Smooth muscle cell (in vitro differentiated cells): ENCODE results near the gene HS3ST3B1. TPM values are rescaled to one million over a fixed set of nuclear protein-coding genes. Genes with fewer than 3 reads are reported as not detected.

ENCODE experiments used
- DNase-seq: peaks from one replicate; lab custom pipeline; 2025; ENCODE audit not compliant: unreplicated experiment; lab: John Stamatoyannopoulos, UW
- H2AFZ ChIP-seq: fragments of 200-600 bp; sonication (generic); 2 replicates; pipeline ENCODE4 v1.6.0; 2016; ENCODE audit warnings: antibody characterized with exemption, low read depth, mild to moderate bottlenecking
- H3F3A ChIP-seq: fragments of 200-600 bp; sonication (generic); 2 replicates; pipeline ENCODE4 v1.6.0; 2017; ENCODE audit warnings: antibody characterized with exemption, low read depth
- H3K27ac ChIP-seq: fragments of 200-600 bp; sonication (generic); 2 replicates; pipeline ENCODE4 v1.5.1; 2016; ENCODE audit warnings: low read depth, mild to moderate bottlenecking
- H3K27me3 ChIP-seq: fragments of 200-600 bp; sonication (generic); 2 replicates; pipeline ENCODE4 v1.6.1; 2016; ENCODE audit warnings: low read depth, mild to moderate bottlenecking
- H3K36me3 ChIP-seq: fragments of 200-600 bp; sonication (generic); 2 replicates; pipeline ENCODE4 v1.5.1; 2016; ENCODE audit warnings: low read depth
- H3K4me1 ChIP-seq: fragments of 200-600 bp; sonication (generic); 2 replicates; pipeline ENCODE4 v1.5.1; 2016; ENCODE audit warnings: low read depth
- H3K4me2 ChIP-seq: fragments of 200-600 bp; sonication (generic); 2 replicates; pipeline ENCODE4 v1.6.0; 2016; ENCODE audit warnings: mild to moderate bottlenecking
- H3K4me3 ChIP-seq: fragments of 200-600 bp; sonication (generic); 2 replicates; pipeline ENCODE4 v1.5.1; 2016; ENCODE audit warnings: mild to moderate bottlenecking
- H3K79me2 ChIP-seq: fragments of 200-600 bp; sonication (generic); 2 replicates; pipeline ENCODE4 v1.6.0; 2016; ENCODE audit warnings: low read depth, mild to moderate bottlenecking
- H3K9ac ChIP-seq: fragments of 200-600 bp; sonication (generic); 2 replicates; pipeline ENCODE4 v1.6.0; 2016; ENCODE audit warnings: low read depth
- H3K9me3 ChIP-seq: fragments of 200-600 bp; sonication (generic); replicated peaks from 2 replicates; pipeline ENCODE4 v1.5.1; 2016; ENCODE audit warnings: low read depth
- H4K20me1 ChIP-seq: fragments of 200-600 bp; sonication (generic); 2 replicates; pipeline ENCODE4 v1.6.0; 2016; ENCODE audit warnings: low read depth
- WGBS: methylation state at CpG from one replicate; pipeline ENCODE4 v1.1.7; 2016; ENCODE audit warnings: low lambda C conversion rate; 5-methylcytosine and 5-hydroxymethylcytosine counted together
- polyA plus RNA-seq: library from polyadenylated mRNA; unstranded; fragments of >200 nt; fragmentation: Nextera tagmentation; extraction: Ambion mirVana; gene quantifications from 2 replicates; pipeline ENCODE4 v1.2.1, GENCODE V29; 2016
- total RNA-seq: library from RNA; depleted of rRNA; stranded (reverse); fragments of >200 nt; gene quantifications from 2 replicates; pipeline ENCODE4 v1.2.3, GENCODE V29; 2014
- TF ChIP-seq, protein P1 (sequence below): fragments of 200-600 bp; sonication (generic); IDR thresholded peaks from 2 replicates; pipeline ENCODE4 v1.5.1; 2017; ENCODE audit warnings: borderline replicate concordance, mild to moderate bottlenecking, antibody characterized with exemption; ENCODE audit not compliant: insufficient read depth, poor library complexity, severe bottlenecking

HS3ST3B1 gene
- total and polyA plus RNA-seq, 2 experiments from 2014 or later = 11.3 to 17.3 TPM

DNA sequence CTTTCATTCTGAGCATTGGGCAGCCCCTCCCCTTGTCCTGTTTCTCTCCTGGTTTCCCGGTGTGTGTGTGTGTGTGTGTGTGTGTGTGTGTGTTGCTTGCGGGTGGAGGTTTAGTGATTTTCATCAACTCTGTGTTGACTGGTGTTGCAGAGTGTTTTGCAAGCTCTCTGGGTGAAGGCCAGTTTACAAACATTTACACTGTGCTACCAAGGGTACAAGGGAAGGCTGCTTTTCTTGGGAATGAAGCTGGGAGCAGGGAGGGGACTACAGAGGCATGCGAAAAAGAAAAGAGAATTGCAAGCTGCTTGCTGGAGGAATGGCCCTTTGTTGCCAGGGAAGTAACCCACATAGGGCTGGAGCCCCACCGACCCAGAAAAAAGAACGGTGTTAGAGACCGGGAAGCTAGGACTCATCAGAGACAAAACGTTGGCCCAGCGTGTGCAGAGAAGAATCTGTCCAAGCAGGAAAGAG, 29.6 kb downstream of the HS3ST3B1 start:
- Histone ChIP-seq H3F3A (peaks cover 5% of the 10 kb centered on the region), H4K20me1 (peaks cover 94% of the 10 kb centered on the region), H2AFZ (no peak overlapping the region), H3K4me2 (no peak overlapping the region), H3K9me3 (no peaks in the 10 kb centered on the region), H3K4me1 (peaks cover 55% of the 10 kb centered on the region), H3K9ac (no peak overlapping the region), H3K27ac (no peak overlapping the region), H3K36me3 (no peaks in the 10 kb centered on the region), H3K79me2 (peaks cover 60% of the 10 kb centered on the region), H3K4me3 (no peak overlapping the region), H3K27me3 (no peaks in the 10 kb centered on the region)
- no peak for DNase-seq
- TF ChIP-seq, protein P1, sequence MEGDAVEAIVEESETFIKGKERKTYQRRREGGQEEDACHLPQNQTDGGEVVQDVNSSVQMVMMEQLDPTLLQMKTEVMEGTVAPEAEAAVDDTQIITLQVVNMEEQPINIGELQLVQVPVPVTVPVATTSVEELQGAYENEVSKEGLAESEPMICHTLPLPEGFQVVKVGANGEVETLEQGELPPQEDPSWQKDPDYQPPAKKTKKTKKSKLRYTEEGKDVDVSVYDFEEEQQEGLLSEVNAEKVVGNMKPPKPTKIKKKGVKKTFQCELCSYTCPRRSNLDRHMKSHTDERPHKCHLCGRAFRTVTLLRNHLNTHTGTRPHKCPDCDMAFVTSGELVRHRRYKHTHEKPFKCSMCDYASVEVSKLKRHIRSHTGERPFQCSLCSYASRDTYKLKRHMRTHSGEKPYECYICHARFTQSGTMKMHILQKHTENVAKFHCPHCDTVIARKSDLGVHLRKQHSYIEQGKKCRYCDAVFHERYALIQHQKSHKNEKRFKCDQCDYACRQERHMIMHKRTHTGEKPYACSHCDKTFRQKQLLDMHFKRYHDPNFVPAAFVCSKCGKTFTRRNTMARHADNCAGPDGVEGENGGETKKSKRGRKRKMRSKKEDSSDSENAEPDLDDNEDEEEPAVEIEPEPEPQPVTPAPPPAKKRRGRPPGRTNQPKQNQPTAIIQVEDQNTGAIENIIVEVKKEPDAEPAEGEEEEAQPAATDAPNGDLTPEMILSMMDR = no peak
- 38% methylated on average over 8 of the region's 8 CpGs for WGBS

DNA sequence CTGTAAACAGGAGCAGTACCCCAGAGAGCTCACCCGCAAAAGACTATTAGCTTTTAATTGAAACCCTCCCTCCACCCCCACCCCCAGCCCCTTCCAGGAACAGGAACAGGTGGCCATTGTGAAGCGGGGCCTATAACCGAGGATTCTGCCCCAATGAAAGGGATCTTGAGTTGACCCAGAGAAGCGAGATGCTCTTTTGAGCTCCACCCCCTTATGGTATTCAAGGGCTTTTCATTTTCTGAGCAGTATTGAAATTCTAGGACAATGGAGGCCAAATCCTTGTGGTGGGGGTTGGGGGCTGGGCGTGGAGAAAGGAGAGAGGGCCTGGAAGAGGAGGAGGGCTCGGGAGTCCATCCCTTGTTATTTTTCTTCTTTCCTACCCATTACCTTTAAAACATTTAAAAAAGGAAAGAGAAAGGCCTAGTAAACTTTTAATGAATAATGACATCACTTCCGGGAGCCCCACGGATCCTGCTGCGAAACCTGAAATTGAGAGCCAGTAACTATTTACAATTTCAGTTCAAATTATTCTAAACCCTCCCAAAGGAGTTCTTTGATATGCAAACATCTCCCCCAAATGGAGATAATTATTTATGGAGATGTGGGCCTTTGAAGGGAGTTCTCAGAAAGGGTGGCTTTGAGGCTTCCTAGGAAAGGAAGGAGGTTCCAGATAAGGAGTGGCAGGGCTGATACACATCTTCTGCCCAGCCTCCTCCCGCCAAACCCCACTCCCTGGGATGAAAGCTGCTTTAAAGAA, 30.5 kb downstream of the HS3ST3B1 start:
- Histone ChIP-seq H3K9ac (no peak overlapping the region), H4K20me1 (peaks cover 94% of the 10 kb centered on the region), H3K4me2 (no peak overlapping the region), H3K36me3 (no peaks in the 10 kb centered on the region), H3K79me2 (peaks cover 59% of the 10 kb centered on the region), H3K27ac (no peak overlapping the region), H3K4me1 (peaks cover 55% of the 10 kb centered on the region), H3F3A (peaks cover 6% of the 10 kb centered on the region), H3K4me3 (no peak overlapping the region), H3K9me3 (no peaks in the 10 kb centered on the region), H3K27me3 (no peaks in the 10 kb centered on the region), H2AFZ (no peak overlapping the region)
- no peak for DNase-seq
- TF ChIP-seq, protein P1 = no peak
- WGBS = 64% methylated on average over 10 of the region's 10 CpGs

DNA sequence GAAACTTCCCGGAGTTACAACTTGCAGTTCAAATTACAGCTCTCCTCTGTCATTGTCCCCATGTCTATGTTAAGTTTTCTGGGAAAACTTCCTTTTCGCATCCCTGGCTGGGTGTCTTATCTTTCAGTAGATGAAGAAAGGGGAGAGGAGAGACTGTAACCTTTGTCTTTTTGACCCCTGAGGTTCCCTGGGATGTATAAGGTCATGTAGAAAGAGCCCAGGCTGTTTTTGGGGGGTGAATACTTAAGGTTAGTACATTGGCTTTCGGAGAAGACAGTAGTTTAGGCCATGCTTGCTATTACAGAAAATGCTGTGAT, 31.1 kb downstream of the HS3ST3B1 start:
- no peak for DNase-seq
- no peak overlapping the region for H3K4me3 ChIP-seq
- H4K20me1 ChIP-seq = peaks cover 94% of the 10 kb centered on the region
- no peaks in the 10 kb centered on the region for H3K9me3 ChIP-seq
- no peak overlapping the region for H2AFZ ChIP-seq
- TF ChIP-seq, protein P1 = no peak
- H3F3A ChIP-seq = peaks cover 9% of the 10 kb centered on the region
- H3K4me1 ChIP-seq = peaks cover 55% of the 10 kb centered on the region
- H3K9ac ChIP-seq = no peak overlapping the region
- H3K36me3 ChIP-seq = no peaks in the 10 kb centered on the region
- H3K79me2 ChIP-seq = peaks cover 59% of the 10 kb centered on the region
- WGBS = 63% methylated on average over 3 of the region's 3 CpGs
- no peak overlapping the region for H3K4me2 ChIP-seq
- H3K27ac ChIP-seq = no peak overlapping the region
- H3K27me3 ChIP-seq = no peaks in the 10 kb centered on the region

DNA sequence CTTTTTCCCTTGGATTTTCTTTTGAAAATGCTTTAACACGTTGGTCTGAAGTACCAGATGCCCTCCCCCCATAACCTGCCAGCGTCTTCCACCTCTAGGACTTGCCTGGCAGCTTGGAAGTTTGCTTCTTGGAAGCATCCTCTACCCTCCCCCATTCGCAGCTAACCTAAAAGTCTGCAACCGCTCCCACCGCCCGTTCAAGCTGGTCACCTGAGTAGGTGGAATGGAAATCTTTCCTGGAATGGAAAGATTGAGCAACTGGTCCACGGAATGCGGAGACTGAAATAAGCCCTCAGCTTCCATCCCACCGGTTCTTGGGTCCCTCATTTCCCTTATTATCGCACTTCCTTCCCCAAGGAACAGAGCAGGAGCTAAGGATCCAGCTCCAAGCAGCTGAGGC, 31.4 kb downstream of the HS3ST3B1 start:
- Histone ChIP-seq H3K9me3 (no peaks in the 10 kb centered on the region), H3K79me2 (peaks cover 58% of the 10 kb centered on the region), H3K4me1 (peaks cover 54% of the 10 kb centered on the region), H3F3A (peaks cover 9% of the 10 kb centered on the region), H3K4me2 (no peak overlapping the region), H3K27ac (no peak overlapping the region), H3K36me3 (no peaks in the 10 kb centered on the region), H3K9ac (no peak overlapping the region), H2AFZ (no peak overlapping the region), H4K20me1 (peaks cover 94% of the 10 kb centered on the region), H3K27me3 (no peaks in the 10 kb centered on the region), H3K4me3 (no peak overlapping the region)
- 55% methylated on average over 10 of the region's 10 CpGs for WGBS
- TF ChIP-seq, protein P1 = no peak
- DNase-seq = no peak
